MM.1S (cell line): ENCODE measurements around the gene PRKAG2.

Source experiments
- DNase-seq: peaks from one replicate; pipeline ENCODE4 v3.0.0-alpha.2; 2015
- H2AFZ ChIP-seq: fragments of 300-600 bp; sonication (generic); 2 replicates; pipeline ENCODE4 v1.6.0; 2016; ENCODE audit warnings: antibody characterized with exemption, low read length
- H3F3A ChIP-seq: fragments of 300-600 bp; sonication (generic); 2 replicates; pipeline ENCODE4 v1.6.1; 2016; ENCODE audit warnings: mild to moderate bottlenecking, antibody characterized with exemption, low read length, moderate library complexity, mixed read lengths; ENCODE audit not compliant: insufficient read depth
- H3K27ac ChIP-seq: fragments of 300-600 bp; sonication (generic); 2 replicates; pipeline ENCODE4 v1.5.1; 2016; ENCODE audit warnings: mild to moderate bottlenecking, low read length
- H3K27me3 ChIP-seq: fragments of 300-600 bp; sonication (generic); replicated peaks from 2 replicates; pipeline ENCODE4 v1.6.0; 2016; ENCODE audit warnings: low read length; ENCODE audit not compliant: insufficient read depth
- H3K36me3 ChIP-seq: fragments of 300-600 bp; sonication (generic); replicated peaks from 2 replicates; pipeline ENCODE4 v1.6.1; 2016; ENCODE audit warnings: mild to moderate bottlenecking, low read length, mixed read lengths; ENCODE audit not compliant: insufficient read depth
- H3K4me1 ChIP-seq: fragments of 300-600 bp; sonication (generic); 2 replicates; pipeline ENCODE4 v1.6.1; 2016; ENCODE audit warnings: low read length, mixed read lengths
- H3K4me2 ChIP-seq: fragments of 300-600 bp; sonication (generic); 2 replicates; pipeline ENCODE4 v1.6.0; 2016; ENCODE audit warnings: low read depth, low read length
- H3K4me3 ChIP-seq: fragments of 300-600 bp; sonication (generic); 2 replicates; pipeline ENCODE4 v1.5.1; 2016; ENCODE audit warnings: low read length, mixed read lengths
- H3K79me2 ChIP-seq: fragments of 300-600 bp; sonication (generic); 2 replicates; pipeline ENCODE4 v1.6.1; 2016; ENCODE audit warnings: mixed run types, low read length, mixed read lengths
- H3K9ac ChIP-seq: fragments of 300-600 bp; sonication (generic); 2 replicates; pipeline ENCODE4 v1.6.1; 2016; ENCODE audit warnings: low read length, mixed read lengths
- H3K9me2 ChIP-seq: fragments of 300-600 bp; sonication (generic); replicated peaks from 2 replicates; pipeline ENCODE4 v1.6.1; 2016; ENCODE audit warnings: mild to moderate bottlenecking, low read length, mixed read lengths; ENCODE audit not compliant: insufficient read depth
- H3K9me3 ChIP-seq: fragments of 300-600 bp; sonication (generic); replicated peaks from 2 replicates; pipeline ENCODE4 v1.6.1; 2016; ENCODE audit warnings: mild to moderate bottlenecking, low read length, mixed read lengths; ENCODE audit not compliant: insufficient read depth
- H4K20me1 ChIP-seq: fragments of 300-600 bp; sonication (generic); 2 replicates; pipeline ENCODE4 v1.6.1; 2016; ENCODE audit warnings: mild to moderate bottlenecking, low read length, moderate library complexity, mixed read lengths; ENCODE audit not compliant: insufficient read depth
- CTCF ChIP-seq: fragments of 300-600 bp; sonication (generic); IDR thresholded peaks from 2 replicates; pipeline ENCODE4 v1.5.1; 2016; ENCODE audit warnings: antibody characterized with exemption, low read length, mixed read lengths
- EZH2 ChIP-seq: fragments of 300-600 bp; sonication (generic); optimal IDR thresholded peaks from 2 replicates; pipeline ENCODE3; 2017; ENCODE audit warnings: low read depth, mild to moderate bottlenecking, antibody characterized with exemption, low read length, mixed read lengths
- EZH2phosphoT487 ChIP-seq: fragments of 300-600 bp; sonication (generic); IDR thresholded peaks from 2 replicates; pipeline ENCODE4 v1.6.1; 2018; ENCODE audit warnings: antibody characterized with exemption, low read length

Gene PRKAG2

DNA sequence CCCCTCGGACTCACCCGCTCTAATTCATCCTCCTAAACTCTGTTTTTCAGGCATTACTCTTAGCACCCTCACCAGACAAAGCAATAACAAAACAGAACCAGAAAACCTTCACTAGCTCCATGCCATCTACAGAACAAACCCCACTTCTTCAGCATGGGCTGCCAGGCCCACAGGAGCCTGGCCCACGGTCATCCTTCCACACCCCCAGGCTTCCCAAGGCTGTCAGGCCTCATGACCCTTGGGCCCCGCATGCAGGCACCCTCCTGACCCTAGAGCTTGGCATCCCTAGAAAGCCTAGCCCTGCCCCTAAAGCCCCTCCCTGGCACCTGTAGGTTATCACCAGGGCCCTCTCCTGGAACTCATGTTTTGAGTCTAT, 59.6 kb downstream of the PRKAG2 start:
- Histone ChIP-seq H4K20me1 (no peaks in the 10 kb centered on the region), H3K36me3 (no peaks in the 10 kb centered on the region), H3K9ac (no peak overlapping the region), H3K4me3 (no peak overlapping the region), H3K4me2 (no peak overlapping the region), H3K9me2 (no peaks in the 10 kb centered on the region), H3K79me2 (no peaks in the 10 kb centered on the region), H3K9me3 (no peaks in the 10 kb centered on the region), H3F3A (no peaks in the 10 kb centered on the region), H2AFZ (no peak overlapping the region), H3K27me3 (peaks cover 28% of the 10 kb centered on the region), H3K4me1 (no peaks in the 10 kb centered on the region), H3K27ac (no peak overlapping the region)
- TF ChIP-seq EZH2 (no peak), EZH2phosphoT487 (no peak), CTCF (no peak)
- DNase-seq, result no peak

DNA sequence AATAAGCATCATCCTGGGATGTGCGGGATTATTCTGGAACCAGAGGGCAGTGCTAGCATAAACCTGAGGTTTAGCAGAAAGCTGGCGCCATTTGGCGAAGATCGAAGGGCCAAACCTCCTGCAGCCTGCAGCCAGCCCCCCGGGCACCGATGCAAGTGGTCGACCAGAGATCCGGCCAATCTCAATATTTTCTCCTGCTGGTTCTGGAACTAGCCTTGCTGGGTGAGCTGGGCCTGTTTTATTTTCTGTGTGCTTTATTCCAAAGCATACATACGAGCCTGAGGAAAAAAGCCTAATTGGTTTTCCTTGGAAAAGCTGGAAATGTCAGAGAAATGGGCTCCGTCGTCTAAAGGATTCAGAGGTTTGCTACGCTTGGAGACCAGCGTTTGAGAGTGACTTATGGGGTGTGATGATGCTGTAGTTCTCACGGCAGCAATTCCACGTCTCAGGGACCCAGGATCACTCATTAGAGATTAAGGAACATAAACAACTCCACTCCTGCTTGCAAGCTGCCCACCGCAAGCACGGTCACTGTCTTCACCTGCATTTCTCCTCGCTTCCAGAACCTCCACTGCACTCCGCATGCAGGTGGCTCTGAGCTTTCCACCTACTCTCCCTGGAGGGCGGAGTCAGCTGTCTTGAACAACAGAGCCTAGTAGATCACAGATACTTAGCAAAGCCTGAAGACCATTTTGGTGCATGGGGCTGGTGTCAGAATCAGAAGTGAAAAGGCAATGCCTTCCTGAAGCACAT, 60.2 kb downstream of the PRKAG2 start:
- Histone ChIP-seq H3K9me3 (no peaks in the 10 kb centered on the region), H3K27me3 (peaks cover 28% of the 10 kb centered on the region), H2AFZ (no peak overlapping the region), H3F3A (no peaks in the 10 kb centered on the region), H3K9me2 (no peaks in the 10 kb centered on the region), H3K4me3 (no peak overlapping the region), H3K79me2 (no peaks in the 10 kb centered on the region), H4K20me1 (no peaks in the 10 kb centered on the region), H3K36me3 (no peaks in the 10 kb centered on the region), H3K4me2 (no peak overlapping the region), H3K27ac (no peak overlapping the region), H3K9ac (no peak overlapping the region), H3K4me1 (no peaks in the 10 kb centered on the region)
- TF ChIP-seq CTCF (no peak), EZH2phosphoT487 (no peak), EZH2 (no peak)
- DNase-seq, result no peak

DNA sequence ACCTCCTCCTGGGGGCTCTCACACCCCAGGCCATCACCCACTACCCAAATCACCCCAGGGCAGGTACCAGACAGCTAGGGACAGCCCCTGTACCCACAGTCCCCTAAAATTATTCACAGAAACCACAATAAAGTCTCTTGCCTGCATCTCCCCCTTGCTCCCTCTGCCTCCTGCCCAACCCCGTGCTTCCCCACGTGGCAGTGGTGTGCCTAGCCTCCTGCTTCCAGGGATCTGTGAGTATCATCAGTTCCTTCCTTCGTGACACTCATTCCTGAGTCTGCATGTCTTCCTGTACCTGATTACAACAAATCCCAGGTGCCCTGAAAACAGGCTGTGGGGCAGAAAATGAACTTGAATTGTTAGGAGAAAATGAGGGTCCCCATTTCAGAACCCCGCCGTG, 61.5 kb downstream of the PRKAG2 start:
- no peak for DNase-seq
- Histone ChIP-seq H4K20me1 (no peaks in the 10 kb centered on the region), H3K27ac (no peak overlapping the region), H3K9me3 (no peaks in the 10 kb centered on the region), H3K36me3 (no peaks in the 10 kb centered on the region), H3K27me3 (peaks cover 36% of the 10 kb centered on the region), H3K9me2 (no peaks in the 10 kb centered on the region), H3K79me2 (no peaks in the 10 kb centered on the region), H3K4me2 (no peak overlapping the region), H3K4me1 (no peaks in the 10 kb centered on the region), H3F3A (no peaks in the 10 kb centered on the region), H3K9ac (no peak overlapping the region), H3K4me3 (no peak overlapping the region), H2AFZ (no peak overlapping the region)
- no peak for TF ChIP-seq EZH2phosphoT487
- no peak for TF ChIP-seq CTCF
- no peak for TF ChIP-seq EZH2
